Measurements from ENCODE around the gene TRRAP. TPM values are rescaled to one million over a fixed set of nuclear protein-coding genes. Genes with fewer than 3 reads are reported as not detected.

The TRRAP gene
- total and polyA plus RNA-seq, 2 of the 8 experiments (the other 6 are each of a cell fraction or from before 2014, with no cell fraction given): 21.7 to 48.6 TPM

DNA sequence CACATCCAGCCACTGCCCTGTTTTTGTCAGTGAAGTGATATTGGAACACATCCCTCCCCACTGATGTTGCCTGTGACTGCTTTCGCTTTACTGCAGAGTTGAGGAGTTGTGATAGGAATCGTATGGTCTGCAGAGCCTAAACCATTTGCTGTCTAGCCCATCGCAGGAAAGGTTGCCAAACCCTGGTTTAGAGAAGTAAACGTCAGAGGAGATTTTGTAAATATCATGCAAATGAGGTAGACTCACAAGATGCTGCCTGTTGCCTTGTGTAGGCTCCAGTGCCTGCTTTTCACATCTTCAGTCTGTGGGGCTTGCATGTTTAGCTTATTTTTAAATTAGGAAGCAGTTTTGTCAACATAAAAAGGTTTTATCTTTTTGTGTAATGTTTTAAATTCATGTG lies 107.1 kb downstream of the TRRAP start (continued):
- TF ChIP-seq EZH2 (IDR thresholded peaks at IDR 0.05; ENCODE audit: low read depth, low read length, severe bottlenecking): no peak
- no peak for TF ChIP-seq BACH1 (IDR thresholded peaks at IDR 0.05; ENCODE audit: low read length)
- no peak for TF ChIP-seq SIN3A (conservative IDR thresholded peaks at IDR 0.05 in 1 of 2, IDR thresholded peaks at IDR 0.05 in 1 of 2; ENCODE audit: low read depth in 1 of 2, low read length in 2 of 2)
- TF ChIP-seq, protein P1, sequence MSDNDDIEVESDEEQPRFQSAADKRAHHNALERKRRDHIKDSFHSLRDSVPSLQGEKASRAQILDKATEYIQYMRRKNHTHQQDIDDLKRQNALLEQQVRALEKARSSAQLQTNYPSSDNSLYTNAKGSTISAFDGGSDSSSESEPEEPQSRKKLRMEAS (IDR thresholded peaks at IDR 0.05): no peak

Data from H1 (cell line).